Parathyroid adenoma (tissue), 2 donors: ENCODE data around the gene ASAP2.
A peak's percentile ranks its signal among the peaks of the same experiment; 100 is the strongest.

Experiments used
- H2AFZ ChIP-seq: fragments of 300-600 bp; sonication (generic); one replicate; pipeline ENCODE4 v1.7.0; 2017; ENCODE audit warnings: antibody characterized with exemption, mild to moderate bottlenecking
- H3K27ac ChIP-seq: fragments of 300-600 bp; sonication (generic); one replicate; pipeline ENCODE4 v1.7.0; 2017
- H3K27me3 ChIP-seq: fragments of 300-600 bp; sonication (generic); one replicate; pipeline ENCODE4 v1.7.0; 2017; ENCODE audit warnings: low read length; ENCODE audit not compliant: control insufficient read depth, insufficient read depth
- H3K36me3 ChIP-seq: fragments of 300-600 bp; sonication (generic); one replicate; pipeline ENCODE4 v1.7.0; 2017; ENCODE audit warnings: low read length; ENCODE audit not compliant: control insufficient read depth, insufficient read depth
- H3K4me1 ChIP-seq: fragments of 300-600 bp; sonication (generic); one replicate; pipeline ENCODE4 v1.7.0; 2017; ENCODE audit warnings: control low read depth
- H3K4me2 ChIP-seq: fragments of 300-600 bp; sonication (generic); one replicate; pipeline ENCODE4 v1.7.0; 2017; ENCODE audit warnings: low read length
- H3K4me3 ChIP-seq: fragments of 300-600 bp; sonication (generic); one replicate; pipeline ENCODE4 v1.7.0; 2017; ENCODE audit warnings: low read depth, low read length
- H3K79me2 ChIP-seq: fragments of 300-600 bp; sonication (generic); one replicate; pipeline ENCODE4 v1.7.0; 2017; ENCODE audit warnings: control low read depth
- H3K9ac ChIP-seq: fragments of 300-600 bp; sonication (generic); one replicate; pipeline ENCODE4 v1.7.0; 2017; ENCODE audit warnings: mild to moderate bottlenecking
- H3K9me3 ChIP-seq: fragments of 300-600 bp; sonication (generic); one replicate; pipeline ENCODE4 v1.7.0; 2017; ENCODE audit warnings: low read length; ENCODE audit not compliant: control insufficient read depth
- TF ChIP-seq, protein P1 (sequence below): fragments of 300-600 bp; sonication (generic); IDR thresholded peaks from one replicate; pipeline ENCODE4 v1.7.0; 2017; ENCODE audit warnings: antibody characterized with exemption, mild to moderate bottlenecking
- donor health status: primary hyperparathyroidism.

ASAP2 gene

DNA sequence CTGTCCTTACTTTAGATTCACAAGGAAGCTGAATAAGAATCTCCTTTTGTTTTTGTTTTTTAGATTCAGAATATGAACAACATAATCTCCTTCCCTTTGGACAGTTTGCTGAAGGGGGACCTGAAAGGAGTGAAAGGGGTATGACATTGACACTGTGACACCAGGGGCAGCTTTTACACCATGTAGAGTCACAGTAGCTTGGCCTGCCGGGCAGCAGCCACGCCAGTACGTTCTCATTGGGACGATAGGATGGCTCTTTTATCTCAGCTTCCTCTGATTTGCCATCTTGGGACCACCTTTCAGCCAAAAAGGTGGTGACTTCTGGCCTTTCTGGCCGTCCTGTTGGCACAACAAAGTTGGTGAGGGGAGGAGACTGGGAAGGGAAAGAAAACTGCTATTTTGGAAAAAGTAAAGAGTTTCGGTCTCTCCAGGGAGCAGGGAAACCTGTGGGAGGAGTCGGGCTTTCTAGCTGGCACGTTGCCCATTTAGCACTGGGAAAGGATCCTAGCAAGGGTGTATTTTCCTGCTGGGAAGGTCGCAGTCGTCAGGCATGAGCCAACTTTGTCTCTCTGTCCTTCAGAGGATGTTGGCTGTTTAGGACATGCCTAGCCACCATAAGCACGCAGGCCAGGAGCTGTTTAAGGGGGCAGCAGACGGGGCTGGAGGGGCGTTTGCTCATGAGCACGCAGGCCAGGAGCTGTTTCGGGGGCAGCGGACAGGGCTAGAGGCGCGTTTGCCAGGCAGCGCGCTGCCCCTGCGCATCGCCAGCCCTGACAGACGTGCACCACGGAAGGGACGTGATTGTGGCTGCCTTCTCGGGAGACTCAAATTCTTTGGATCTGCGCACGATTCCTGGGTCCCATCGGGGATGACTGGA lies 112.1 kb downstream of the ASAP2 start:
- Histone ChIP-seq H3K27me3 (no peaks in the 10 kb centered on the region), H2AFZ (no peak overlapping the region), H3K36me3 (no peaks in the 10 kb centered on the region), H3K4me2 (no peak overlapping the region), H3K27ac (peak overlapping the region; percentile 25), H3K9me3 (no peaks in the 10 kb centered on the region), H3K4me3 (no peak overlapping the region), H3K4me1 (no peaks in the 10 kb centered on the region), H3K9ac (no peak overlapping the region), H3K79me2 (no peaks in the 10 kb centered on the region)
- TF ChIP-seq, protein P1, sequence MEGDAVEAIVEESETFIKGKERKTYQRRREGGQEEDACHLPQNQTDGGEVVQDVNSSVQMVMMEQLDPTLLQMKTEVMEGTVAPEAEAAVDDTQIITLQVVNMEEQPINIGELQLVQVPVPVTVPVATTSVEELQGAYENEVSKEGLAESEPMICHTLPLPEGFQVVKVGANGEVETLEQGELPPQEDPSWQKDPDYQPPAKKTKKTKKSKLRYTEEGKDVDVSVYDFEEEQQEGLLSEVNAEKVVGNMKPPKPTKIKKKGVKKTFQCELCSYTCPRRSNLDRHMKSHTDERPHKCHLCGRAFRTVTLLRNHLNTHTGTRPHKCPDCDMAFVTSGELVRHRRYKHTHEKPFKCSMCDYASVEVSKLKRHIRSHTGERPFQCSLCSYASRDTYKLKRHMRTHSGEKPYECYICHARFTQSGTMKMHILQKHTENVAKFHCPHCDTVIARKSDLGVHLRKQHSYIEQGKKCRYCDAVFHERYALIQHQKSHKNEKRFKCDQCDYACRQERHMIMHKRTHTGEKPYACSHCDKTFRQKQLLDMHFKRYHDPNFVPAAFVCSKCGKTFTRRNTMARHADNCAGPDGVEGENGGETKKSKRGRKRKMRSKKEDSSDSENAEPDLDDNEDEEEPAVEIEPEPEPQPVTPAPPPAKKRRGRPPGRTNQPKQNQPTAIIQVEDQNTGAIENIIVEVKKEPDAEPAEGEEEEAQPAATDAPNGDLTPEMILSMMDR: no peak

DNA sequence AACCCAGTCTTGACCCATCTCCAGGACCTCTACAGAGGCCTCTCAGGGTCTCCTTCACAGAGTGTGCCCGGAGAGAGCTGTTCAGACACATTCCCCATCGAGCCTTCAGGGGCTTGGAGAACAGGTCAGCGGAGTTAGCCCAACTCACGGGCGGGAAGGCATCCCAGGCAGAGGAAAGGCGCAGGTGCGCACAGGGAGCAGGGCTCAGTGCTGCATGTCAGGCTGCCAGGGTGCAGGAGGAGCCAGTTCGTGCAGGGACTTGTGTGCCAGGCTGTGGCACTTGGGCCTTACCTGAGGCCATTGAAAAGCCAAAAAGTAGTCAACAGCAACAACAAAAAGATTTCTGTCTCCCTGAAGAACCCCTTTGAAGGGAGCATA lies 112.7 kb downstream of the ASAP2 start:
- no peaks in the 10 kb centered on the region for H3K79me2 ChIP-seq
- H2AFZ ChIP-seq: no peak overlapping the region
- H3K27me3 ChIP-seq: no peaks in the 10 kb centered on the region
- H3K9me3 ChIP-seq: no peaks in the 10 kb centered on the region
- no peak overlapping the region for H3K4me3 ChIP-seq
- H3K9ac ChIP-seq: no peak overlapping the region
- H3K27ac ChIP-seq: peak overlapping the region; percentile 25
- H3K36me3 ChIP-seq: no peaks in the 10 kb centered on the region
- TF ChIP-seq, protein P1: no peak
- H3K4me2 ChIP-seq: no peak overlapping the region
- H3K4me1 ChIP-seq: no peaks in the 10 kb centered on the region

DNA sequence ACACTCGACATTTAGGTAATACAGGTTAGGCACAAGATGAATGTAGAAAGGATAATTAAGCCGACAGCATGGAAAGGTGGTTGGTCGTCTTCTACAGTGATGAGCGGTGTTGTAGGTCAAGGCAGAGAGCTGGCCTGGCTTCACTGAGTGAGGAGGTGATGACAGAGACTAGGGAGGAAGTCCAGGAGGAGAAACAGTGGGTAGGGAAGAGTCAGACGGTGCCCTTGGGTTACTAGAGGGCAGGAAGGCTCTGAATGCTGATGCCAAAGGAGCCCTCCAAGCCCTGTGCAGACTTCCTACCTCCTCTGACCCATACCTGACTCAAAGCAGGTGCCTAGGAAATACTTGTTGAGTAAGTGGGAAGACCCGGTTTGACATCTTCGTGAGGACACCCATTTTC lies 116.0 kb downstream of the ASAP2 start:
- Histone ChIP-seq H3K4me1 (no peaks in the 10 kb centered on the region), H3K79me2 (no peaks in the 10 kb centered on the region), H3K4me3 (no peak overlapping the region), H2AFZ (no peak overlapping the region), H3K4me2 (no peak overlapping the region), H3K9me3 (no peaks in the 10 kb centered on the region), H3K27me3 (no peaks in the 10 kb centered on the region), H3K9ac (no peak overlapping the region), H3K27ac (no peak overlapping the region), H3K36me3 (no peaks in the 10 kb centered on the region)
- TF ChIP-seq, protein P1: no peak

DNA sequence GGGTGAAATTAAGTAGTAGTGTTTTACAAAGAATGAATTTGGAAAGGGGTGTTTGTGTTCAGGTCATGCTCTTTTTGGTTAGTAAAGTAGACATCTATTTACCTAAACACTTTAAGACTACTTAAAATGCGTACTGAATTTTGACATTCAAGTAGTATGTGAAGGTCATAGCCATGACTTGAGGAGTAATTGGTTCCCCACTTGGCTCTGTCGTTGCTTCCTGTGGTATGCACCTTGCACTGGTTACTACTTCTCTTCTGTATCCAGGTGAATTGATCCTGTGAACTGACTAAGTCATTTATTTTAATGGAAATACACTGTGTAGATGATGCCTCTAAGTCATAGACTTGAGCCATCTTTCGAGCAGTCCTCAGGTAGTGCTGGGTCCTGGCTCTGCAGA lies 118.8 kb downstream of the ASAP2 start:
- H3K4me1 ChIP-seq: no peaks in the 10 kb centered on the region
- no peaks in the 10 kb centered on the region for H3K36me3 ChIP-seq
- no peak overlapping the region for H3K4me2 ChIP-seq
- no peak overlapping the region for H2AFZ ChIP-seq
- no peak overlapping the region for H3K4me3 ChIP-seq
- H3K27me3 ChIP-seq: no peaks in the 10 kb centered on the region
- no peak overlapping the region for H3K27ac ChIP-seq
- H3K9ac ChIP-seq: no peak overlapping the region
- TF ChIP-seq, protein P1: no peak
- no peaks in the 10 kb centered on the region for H3K79me2 ChIP-seq
- no peaks in the 10 kb centered on the region for H3K9me3 ChIP-seq

DNA sequence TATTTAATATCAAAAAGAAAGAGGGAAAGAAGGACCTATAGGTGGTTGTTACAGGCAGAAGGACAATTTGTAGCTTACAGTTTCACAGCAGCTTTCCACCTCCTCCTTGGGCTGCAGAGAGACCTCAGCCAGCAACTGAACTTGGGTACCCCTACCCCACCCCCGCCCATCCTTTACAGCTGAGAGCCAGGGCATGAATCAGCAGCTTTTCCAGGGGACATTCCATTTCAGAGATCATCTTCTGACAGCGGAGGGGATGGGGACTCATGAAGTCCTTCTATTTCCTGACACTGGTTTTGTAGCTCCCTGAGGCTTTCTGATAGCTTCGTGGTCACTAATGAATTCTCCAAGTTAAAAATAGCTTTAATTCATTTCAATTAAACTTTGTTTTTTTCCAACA lies 120.4 kb downstream of the ASAP2 start:
- H3K27ac ChIP-seq: no peak overlapping the region
- no peak overlapping the region for H3K4me3 ChIP-seq
- no peaks in the 10 kb centered on the region for H3K9me3 ChIP-seq
- TF ChIP-seq, protein P1: no peak
- no peaks in the 10 kb centered on the region for H3K4me1 ChIP-seq
- H3K79me2 ChIP-seq: no peaks in the 10 kb centered on the region
- H3K4me2 ChIP-seq: no peak overlapping the region
- H2AFZ ChIP-seq: no peak overlapping the region
- no peaks in the 10 kb centered on the region for H3K36me3 ChIP-seq
- no peaks in the 10 kb centered on the region for H3K27me3 ChIP-seq
- no peak overlapping the region for H3K9ac ChIP-seq
